KG1 (cell line): ENCODE measurements around the gene MAPKBP1.

Source experiments
- DNase-seq: peaks from one replicate; lab custom pipeline; 2025; lab: John Stamatoyannopoulos, UW

Gene MAPKBP1

DNA sequence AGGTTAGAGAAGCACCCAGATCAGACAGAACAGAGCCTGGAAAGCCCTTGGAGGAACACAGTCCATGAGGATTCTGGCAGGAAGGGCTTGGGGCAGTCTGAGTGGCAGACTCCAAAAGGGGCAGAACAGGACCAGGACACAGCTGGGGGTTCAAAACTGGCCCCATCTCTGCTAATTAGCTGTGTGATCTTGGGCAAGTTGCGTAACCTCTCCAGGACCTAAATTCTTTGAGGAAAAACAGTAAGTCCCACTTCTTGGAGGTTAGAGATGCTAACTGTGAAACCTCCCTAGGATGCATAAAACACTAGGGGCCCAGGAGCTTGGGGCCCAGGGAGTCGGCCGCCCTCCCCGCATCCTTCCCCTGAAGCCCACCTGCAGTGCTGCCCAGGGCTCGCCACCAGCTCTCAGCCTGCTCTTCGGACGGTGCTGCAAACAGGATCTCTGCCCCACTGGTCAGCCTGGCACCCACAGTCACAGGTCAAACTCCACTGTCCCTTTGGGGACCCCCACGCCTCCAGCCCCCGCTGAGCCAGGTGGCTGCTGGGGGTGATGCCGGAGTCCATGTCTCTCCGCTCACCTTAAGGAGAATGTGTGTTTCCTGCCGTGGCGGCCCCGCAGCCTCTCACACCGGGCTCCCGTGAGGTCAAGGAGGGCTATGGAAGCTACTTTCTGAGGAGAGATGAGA, 76.3 kb downstream of the MAPKBP1 start:
- DNase-seq: no peak

DNA sequence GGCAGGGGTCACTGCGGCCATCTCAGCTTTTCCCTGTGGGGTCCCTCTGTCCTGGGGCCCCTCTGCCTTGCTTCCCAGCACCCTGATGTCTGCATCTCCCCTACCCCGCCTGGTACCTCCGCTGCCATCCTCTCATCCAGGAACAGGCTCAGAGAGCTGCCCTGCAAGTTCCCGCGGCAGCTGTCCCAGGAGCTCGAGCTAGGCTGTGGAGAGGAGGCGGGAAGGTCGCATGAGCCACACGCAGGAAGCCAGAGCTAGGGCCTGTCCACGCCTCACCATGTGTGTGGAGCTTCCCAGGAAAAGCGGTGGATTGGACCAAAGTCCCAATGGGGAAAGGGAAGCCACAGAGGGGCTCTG, 76.9 kb downstream of the MAPKBP1 start:
- DNase-seq: no peak

DNA sequence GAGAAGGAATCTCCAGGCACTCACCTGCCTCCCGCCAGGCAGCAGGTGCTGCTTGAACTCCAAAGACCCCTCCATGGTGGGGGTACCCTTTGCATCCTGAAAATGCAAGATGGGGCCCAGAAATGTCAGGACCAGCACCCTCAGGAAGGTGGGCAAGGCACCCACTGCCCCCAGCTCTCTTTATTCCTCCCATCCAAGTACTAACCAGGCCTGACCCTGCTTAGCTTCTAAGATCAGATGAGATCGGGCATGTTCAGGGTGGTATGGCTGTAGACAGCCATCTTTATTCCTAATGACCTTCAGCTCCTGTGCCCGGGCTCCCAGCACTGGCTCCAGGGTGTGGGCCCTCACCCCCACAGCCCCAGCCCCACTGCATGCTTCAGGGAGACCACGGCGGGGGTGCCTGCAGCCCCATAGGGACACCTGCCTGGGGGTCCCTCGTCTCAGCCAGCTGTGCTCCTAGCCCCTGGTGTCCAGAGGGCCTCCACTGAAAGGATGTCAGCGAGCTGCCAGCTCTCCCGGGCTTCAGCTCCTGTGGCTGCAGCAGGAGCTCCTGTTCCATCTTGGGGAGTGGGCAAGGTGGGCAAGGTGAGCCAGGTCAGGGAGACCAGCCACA, 77.6 kb downstream of the MAPKBP1 start:
- no peak for DNase-seq

DNA sequence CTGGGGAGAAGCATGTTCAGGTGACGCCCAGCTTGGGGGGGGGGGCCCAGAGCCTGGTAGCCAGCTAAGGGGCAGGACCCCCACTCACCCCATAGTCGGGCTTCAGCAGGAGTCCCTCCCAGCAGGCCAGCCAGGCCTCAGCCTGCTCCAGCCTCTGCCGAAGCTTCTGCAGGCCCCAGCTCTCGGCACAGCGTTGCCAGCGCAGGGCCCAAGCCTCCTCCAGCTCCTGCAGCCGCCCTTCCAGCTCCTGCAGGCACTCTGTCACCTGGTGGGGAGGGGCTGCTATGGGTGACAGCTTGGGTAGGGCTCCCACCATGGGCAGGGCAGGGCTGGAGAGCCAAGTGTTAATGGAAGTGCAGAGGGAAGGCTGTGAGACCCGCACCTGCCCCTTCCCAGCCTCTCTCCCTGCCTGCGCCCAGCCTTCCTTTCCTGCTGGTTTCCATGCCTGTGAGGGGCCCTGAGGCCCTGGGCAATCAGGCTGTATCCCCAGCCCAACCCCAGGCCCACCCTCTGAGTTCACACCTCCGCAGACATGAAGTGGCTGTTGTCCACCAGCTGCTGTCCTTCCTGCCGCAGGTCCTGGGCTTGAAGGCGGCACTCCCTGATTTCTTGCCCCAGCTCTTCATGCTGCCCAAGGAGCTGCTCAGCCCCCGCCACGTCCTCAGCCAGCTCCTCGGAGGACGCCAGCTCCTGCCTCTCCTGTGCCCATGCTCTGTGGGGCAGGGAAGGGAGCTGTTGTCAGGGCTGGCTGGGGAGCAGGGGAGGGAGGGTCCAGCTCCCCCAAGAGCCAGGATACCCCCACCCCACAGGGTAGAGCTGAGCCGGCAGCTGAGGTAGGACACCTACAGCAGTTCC, 78.7 kb downstream of the MAPKBP1 start:
- DNase-seq: no peak

DNA sequence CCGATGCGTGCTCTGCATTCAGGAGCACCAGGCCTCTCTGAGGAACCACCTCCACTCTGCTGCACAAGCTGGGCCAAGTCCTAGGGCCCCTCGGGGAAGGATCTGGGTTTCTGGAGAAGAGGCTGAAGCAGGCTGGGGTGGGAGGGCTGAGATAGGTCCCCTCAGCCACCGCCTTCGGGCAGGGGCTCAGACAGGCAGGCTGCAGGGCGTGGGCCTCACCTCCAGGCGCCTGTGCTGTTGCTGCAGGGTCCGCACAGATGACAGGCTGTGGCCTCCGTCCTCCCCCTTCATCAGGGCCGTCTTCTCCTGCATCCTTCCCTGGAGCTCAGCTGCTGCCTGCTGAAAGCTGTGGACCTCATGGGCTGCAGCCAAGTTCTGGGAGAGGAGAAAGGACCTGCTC, 79.5 kb downstream of the MAPKBP1 start:
- no peak for DNase-seq

DNA sequence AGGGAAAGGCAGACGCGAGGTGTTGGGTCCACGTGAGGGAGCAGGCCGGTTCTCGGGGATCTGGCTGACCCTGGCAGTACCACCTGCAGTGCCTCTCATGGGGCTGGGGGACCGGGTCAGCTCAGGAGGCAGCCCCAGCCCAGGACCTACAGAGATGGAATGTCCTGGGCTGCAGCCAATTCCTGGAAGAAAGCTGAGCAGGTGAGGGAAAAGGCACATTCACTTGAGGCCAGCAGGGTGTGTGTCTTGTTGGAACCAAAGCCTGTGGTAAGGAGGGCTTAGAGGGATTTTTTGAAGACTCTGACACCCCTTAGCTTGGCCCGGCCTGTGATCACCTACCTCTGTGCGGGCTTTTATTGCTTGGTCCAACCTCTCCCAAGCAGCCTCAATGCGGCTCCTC, 80.2 kb downstream of the MAPKBP1 start:
- no peak for DNase-seq

- no peak for DNase-seq
These were observed 81.1 kb downstream of the MAPKBP1 start for GRCh38 chr15:41855261-41855961.

DNA sequence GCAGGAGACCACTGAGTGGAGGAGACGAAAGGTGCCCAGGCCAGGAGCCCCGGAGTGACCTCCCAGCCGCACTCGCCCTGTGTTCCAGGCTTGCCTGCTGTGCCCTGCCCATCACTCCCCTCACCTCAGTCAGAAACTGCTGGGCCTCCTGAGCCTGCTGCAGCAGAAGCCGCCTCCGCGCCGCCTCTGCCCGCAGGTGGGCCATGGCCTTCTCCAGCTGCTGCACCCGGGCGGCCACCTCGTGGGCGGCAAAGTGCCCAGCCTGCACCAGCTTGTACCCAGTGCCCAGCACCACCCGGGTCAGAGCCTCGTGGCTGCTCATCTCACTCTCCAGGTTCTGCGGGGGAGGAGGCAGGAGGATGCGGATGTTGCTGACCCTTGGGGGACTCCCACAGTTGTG, 82.0 kb downstream of the MAPKBP1 start:
- DNase-seq: no peak

DNA sequence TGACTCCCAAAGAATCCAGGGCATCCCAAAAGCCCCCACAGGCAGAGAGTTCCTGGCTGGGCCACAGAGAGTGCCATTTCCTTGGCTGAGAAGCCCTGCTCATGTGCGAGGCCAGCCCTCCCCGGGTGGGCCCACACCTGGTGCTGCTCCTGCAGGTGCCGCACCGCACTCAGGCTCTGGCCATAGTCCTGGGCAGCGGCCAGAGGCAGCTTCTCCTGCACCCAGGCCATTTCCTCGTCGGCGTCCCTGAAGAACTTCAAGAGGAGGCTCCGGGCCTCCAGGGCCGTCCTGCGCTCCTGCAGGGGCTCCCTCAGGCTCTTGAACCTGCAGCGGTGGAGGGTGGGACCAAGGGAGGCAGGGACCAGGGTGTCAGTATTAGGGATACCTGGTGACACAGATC, 82.4 kb downstream of the MAPKBP1 start:
- no peak for DNase-seq

GRCh38 chr15:41857316-41857715, 83.0 kb downstream of the MAPKBP1 start:
- no peak for DNase-seq

GRCh38 chr15:41858756-41859155, 84.5 kb downstream of the MAPKBP1 start:
- no peak for DNase-seq

- DNase-seq: no peak
These were observed 86.0 kb downstream of the MAPKBP1 start for GRCh38 chr15:41860049-41860828.

DNA sequence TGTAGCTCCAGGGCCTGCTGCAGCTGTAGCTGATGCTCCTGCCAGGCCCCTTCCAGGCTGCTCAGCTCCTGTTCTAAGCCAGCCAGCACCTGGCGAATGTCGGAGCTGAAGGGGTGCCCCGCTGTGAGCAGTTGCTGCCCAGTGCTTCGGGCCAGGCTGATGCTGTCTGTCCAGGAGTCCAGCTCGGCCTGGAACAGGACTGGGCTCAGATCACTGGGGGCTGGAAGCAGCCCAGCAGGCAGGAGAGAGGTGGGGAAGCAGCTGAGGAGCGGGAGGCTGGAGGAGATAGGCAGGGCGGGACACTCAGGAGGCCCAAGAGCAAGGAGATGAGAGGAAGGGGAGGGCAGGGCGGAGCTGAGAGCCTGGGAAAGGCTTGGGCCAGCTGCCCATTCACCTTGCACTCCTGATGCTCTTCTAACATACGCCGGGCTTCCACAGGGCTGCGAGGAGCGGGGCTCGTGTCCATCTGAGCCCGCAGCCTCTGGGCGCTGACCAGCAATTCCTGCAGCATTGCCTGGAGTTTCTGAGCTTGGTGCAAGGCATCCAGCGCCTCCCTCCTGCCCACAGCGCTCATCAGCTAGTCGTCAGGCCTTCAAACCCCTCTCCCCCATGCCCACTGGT, 87.6 kb downstream of the MAPKBP1 start:
- no peak for DNase-seq

- DNase-seq: no peak
These were observed 88.3 kb downstream of the MAPKBP1 start for GRCh38 chr15:41862515-41863116.

GRCh38 chr15:41865490-41866055, 91.3 kb downstream of the MAPKBP1 start:
- no peak for DNase-seq

- DNase-seq: no peak
These were observed 92.0 kb downstream of the MAPKBP1 start for GRCh38 chr15:41866263-41866703.

DNA sequence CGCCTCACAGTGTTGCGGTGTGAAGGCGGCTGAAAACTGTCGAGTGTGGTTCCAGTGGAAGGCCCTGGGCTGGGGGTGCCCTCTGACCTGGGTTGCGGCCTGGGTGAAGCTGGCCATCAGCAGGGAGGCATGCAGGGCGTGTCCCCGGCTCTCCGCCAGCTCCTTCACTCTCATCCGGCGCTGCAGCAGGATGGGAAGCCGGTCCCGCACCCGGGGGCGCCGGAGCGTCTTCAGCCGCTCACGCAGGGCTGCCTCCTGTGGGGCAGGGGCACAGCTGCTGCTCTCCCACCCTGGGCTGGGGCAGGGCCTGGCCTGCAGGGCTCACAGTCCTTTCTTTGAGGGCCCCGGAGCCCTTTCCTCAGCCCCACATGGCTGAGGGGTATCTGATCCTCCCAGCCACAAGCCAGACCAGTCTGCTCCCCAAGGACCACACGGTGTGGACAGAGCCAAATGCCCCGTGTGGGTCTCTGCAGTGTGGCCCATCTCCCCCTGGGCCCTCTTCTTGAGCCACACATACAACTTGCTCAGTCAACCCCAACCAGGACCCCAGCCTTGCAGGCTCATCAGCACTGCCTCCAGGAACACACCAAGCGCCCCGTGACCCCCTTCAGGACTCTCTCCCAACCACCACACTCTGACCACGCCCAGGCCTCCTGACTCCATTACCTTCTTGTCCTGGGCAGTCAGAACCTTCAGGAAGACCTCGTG, 92.7 kb downstream of the MAPKBP1 start:
- no peak for DNase-seq

- DNase-seq: no peak
These were observed 94.0 kb downstream of the MAPKBP1 start for GRCh38 chr15:41868321-41868720.

DNA sequence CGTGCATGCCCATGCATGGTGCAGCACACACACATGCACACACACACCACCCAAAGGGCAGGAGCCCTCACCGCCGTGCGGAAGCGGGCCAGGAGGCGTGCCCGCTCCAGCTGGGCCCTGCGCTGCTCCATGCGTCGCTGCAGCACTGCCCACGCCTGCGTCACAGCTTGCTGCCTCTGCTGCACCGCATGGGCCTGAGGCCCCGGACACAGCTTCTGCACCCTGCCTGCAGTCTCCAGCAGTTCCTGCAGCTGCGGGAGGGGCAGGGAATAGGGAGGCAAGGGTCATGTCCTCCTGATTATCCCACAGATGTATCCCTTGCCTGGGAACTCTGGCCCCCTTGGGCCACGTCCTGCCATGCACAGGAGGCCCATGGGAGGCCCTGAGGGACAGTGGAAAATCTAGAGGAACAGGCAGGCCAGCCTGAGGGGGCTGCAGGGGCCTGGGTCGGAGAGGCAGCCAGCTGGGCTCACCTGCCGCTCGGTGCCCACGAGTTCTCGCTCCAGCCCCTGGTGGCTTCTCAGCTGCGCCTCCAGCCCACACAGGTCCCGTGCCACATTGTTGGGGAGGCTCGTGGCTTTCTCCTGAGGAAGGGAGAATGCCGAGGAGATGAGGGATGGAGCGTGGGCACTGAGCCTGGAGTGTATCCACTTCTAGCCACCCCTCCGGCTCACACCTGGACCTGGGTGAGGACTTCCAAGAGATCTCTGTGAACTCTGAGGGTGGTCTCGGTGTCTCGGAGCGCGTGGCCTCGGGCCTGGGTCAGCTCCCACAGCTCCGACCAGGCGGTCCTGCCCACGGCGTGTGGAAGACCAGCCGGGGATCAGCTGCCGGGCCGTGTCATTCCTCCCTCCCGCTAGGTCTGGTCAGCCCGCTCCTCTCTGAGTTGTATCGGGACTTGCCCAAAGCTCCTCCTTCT, 95.7 kb downstream of the MAPKBP1 start:
- no peak for DNase-seq
